ENCODE measurements around the gene CALCR.

Gene CALCR

GRCh38 chr7:93402944-93403343, 171.6 kb downstream of the CALCR start:
- TF ChIP-seq CSRNP3 (CRISPR knock-in tag; IDR thresholded peaks at IDR 0.05) (no peak), CREB5 (CRISPR knock-in tag; IDR thresholded peaks at IDR 0.05; ENCODE audit: low read depth) (no peak), RARB (CRISPR knock-in tag; IDR thresholded peaks at IDR 0.05) (no peak), SNAI2 (CRISPR knock-in tag; IDR thresholded peaks at IDR 0.05) (no peak), TCF4 (CRISPR knock-in tag; IDR thresholded peaks at IDR 0.05; ENCODE audit: borderline replicate concordance) (no peak), PPARA (CRISPR knock-in tag; IDR thresholded peaks at IDR 0.05; ENCODE audit: borderline replicate concordance) (no peak), ZFP3 (CRISPR knock-in tag; IDR thresholded peaks at IDR 0.05) (no peak), ZNF70 (CRISPR knock-in tag; IDR thresholded peaks at IDR 0.05) (no peak), ZFP30 (CRISPR knock-in tag; IDR thresholded peaks at IDR 0.05) (no peak)
- ATAC-seq = no peak

GRCh38 chr7:93399642-93400041, 174.9 kb downstream of the CALCR start:
- ATAC-seq = no peak
- no peak for TF ChIP-seq BACH2 (CRISPR knock-in tag; IDR thresholded peaks at IDR 0.05; ENCODE audit: borderline replicate concordance)
- TF ChIP-seq ZFP30 (CRISPR knock-in tag; IDR thresholded peaks at IDR 0.05) = no peak
- TF ChIP-seq ARNTL (CRISPR knock-in tag; IDR thresholded peaks at IDR 0.05; ENCODE audit: borderline replicate concordance, low read depth) = no peak
- TF ChIP-seq RARB (CRISPR knock-in tag; IDR thresholded peaks at IDR 0.05) = no peak
- no peak for TF ChIP-seq TSHZ2 (CRISPR knock-in tag; IDR thresholded peaks at IDR 0.05)
- TF ChIP-seq CSRNP3 (CRISPR knock-in tag; IDR thresholded peaks at IDR 0.05) = no peak
- no peak for TF ChIP-seq POU6F1 (CRISPR knock-in tag; IDR thresholded peaks at IDR 0.05; ENCODE audit: borderline replicate concordance, low read depth)
- TF ChIP-seq TOX (CRISPR knock-in tag; IDR thresholded peaks at IDR 0.05; ENCODE audit: borderline replicate concordance) = no peak
- no peak for TF ChIP-seq ZNF70 (CRISPR knock-in tag; IDR thresholded peaks at IDR 0.05)
- TF ChIP-seq CREB5 (CRISPR knock-in tag; IDR thresholded peaks at IDR 0.05; ENCODE audit: low read depth) = no peak
- TF ChIP-seq PATZ1 (CRISPR knock-in tag; IDR thresholded peaks at IDR 0.05; ENCODE audit: borderline replicate concordance) = no peak
- no peak for TF ChIP-seq ZNF565 (CRISPR knock-in tag; conservative IDR thresholded peaks at IDR 0.05; ENCODE audit: low read depth)
- no peak for TF ChIP-seq OSR1 (CRISPR knock-in tag; IDR thresholded peaks at IDR 0.05)
- TF ChIP-seq TCF4 (CRISPR knock-in tag; IDR thresholded peaks at IDR 0.05; ENCODE audit: borderline replicate concordance) = no peak
- TF ChIP-seq ESRRG (CRISPR knock-in tag; IDR thresholded peaks at IDR 0.05) = no peak
- no peak for TF ChIP-seq PPARA (CRISPR knock-in tag; IDR thresholded peaks at IDR 0.05; ENCODE audit: borderline replicate concordance)
- no peak for TF ChIP-seq ZC3H10 (CRISPR knock-in tag; IDR thresholded peaks at IDR 0.05)
- no peak for TF ChIP-seq ZNF8 (CRISPR knock-in tag; IDR thresholded peaks at IDR 0.05)
